ENCODE measurements around the gene MSI2.

DNA sequence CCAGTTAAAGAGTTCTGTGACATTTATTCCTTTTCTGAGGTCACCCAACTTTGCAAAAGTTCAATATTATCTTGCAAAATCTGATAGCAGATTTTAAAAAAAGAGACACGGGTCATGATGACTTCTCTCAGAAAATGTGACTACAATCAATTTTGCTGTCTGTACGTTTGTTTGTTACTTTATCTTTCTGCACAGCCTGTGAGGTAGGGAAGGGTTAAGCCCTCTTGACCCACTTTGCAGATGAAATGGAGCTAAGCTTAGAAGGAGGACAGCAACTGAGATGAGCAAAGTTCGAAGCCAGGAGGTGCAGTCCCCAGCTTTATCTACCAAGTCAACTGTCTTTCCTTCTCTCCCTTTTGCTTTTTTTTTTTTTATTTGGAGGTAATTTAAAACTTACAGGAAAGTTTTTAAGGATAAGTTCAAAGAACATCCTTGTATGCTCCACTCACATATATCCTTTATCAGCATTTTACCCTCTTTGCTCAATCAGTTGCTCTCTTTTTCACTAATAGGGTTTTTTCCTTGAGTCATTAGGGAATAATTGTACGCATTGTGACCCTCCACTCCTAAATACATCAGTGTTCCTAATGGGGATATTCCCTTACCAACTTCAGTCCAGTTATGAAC, 86.8 kb downstream of the MSI2 start:
- TF ChIP-seq CTCF (conservative IDR thresholded peaks at IDR 0.05; ENCODE audit: low read depth in 2 of 2) (no peak), REST (IDR thresholded peaks at IDR 0.05; ENCODE audit: unreplicated experiment) (no peak)
- TF ChIP-seq, protein P1, sequence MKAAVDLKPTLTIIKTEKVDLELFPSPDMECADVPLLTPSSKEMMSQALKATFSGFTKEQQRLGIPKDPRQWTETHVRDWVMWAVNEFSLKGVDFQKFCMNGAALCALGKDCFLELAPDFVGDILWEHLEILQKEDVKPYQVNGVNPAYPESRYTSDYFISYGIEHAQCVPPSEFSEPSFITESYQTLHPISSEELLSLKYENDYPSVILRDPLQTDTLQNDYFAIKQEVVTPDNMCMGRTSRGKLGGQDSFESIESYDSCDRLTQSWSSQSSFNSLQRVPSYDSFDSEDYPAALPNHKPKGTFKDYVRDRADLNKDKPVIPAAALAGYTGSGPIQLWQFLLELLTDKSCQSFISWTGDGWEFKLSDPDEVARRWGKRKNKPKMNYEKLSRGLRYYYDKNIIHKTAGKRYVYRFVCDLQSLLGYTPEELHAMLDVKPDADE (IDR thresholded peaks at IDR 0.05), result no peak

Data from GM23338 (cell line).